ENCODE measurements around the gene PEX5L.
"Not testable (repeated sequence)": the region's sequence is repeated elsewhere in the genome, so short reads cannot be mapped to it uniquely, and the experiment has no call there.

PEX5L gene

DNA sequence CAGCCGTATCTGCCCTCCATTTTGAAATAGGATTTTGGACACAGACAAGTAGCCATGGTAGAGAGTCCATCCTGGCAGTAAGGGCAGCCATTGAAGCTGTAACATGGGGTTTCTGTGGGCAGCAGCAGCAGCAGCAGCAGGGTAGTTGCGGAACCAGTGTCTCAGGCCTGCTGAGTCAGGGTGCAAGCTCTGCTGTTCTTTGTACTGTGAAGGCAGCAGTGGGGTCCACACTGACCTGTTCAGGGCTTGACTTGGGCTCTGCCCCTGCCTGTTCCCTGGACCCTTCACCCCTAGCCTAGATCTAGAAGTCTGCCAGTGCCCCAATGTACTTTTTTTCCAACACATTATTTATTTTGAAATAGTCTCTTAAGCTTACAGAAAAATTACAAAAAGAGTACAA, 9.7 kb downstream of the PEX5L start:
- Histone ChIP-seq H3K4me3 (no peak overlapping the region), H3K9ac (no peak overlapping the region), H3K9me3 (replicated peaks in 1 of 11) (no peaks in the 10 kb centered on the region), H3K4me2 (no peak overlapping the region), H3K36me3 (no peaks in the 10 kb centered on the region), H3K4me1 (no peaks in the 10 kb centered on the region), H4K20me1 (no peaks in the 10 kb centered on the region), H3K27ac (no peak overlapping the region), H3K27me3 (no peaks in the 10 kb centered on the region)
- no peak for TF ChIP-seq Cebpa-rat (IDR thresholded peaks at IDR 0.05)

DNA sequence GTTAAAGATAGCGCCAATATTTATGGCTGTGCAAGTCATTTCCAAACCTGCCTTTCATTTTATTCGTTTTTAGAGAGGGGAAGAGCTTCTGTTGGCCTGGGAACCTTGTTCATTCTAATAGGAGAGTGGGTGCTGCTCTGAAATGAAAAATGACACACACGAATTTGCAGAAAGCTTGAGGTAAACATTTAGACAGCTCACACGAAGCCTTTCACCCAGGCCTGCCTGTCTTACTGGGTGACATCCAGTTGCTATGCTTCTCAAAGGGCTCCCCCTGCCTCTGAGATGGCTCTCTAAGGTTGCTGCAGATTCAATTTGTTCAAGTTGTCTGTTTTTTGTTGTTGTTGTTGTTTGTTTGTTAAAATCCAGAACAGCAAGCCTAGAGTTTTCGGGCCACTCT, 18.2 kb downstream of the PEX5L start:
- H3K4me3 ChIP-seq = no peak overlapping the region
- no peaks in the 10 kb centered on the region for H3K36me3 ChIP-seq
- H3K27ac ChIP-seq = no peak overlapping the region
- no peaks in the 10 kb centered on the region for H4K20me1 ChIP-seq
- no peak for TF ChIP-seq Cebpa-rat (IDR thresholded peaks at IDR 0.05)
- H3K9ac ChIP-seq = no peak overlapping the region
- H3K9me3 ChIP-seq (replicated peaks in 1 of 11) = no peaks in the 10 kb centered on the region
- no peaks in the 10 kb centered on the region for H3K4me1 ChIP-seq
- no peaks in the 10 kb centered on the region for H3K27me3 ChIP-seq
- no peak overlapping the region for H3K4me2 ChIP-seq

DNA sequence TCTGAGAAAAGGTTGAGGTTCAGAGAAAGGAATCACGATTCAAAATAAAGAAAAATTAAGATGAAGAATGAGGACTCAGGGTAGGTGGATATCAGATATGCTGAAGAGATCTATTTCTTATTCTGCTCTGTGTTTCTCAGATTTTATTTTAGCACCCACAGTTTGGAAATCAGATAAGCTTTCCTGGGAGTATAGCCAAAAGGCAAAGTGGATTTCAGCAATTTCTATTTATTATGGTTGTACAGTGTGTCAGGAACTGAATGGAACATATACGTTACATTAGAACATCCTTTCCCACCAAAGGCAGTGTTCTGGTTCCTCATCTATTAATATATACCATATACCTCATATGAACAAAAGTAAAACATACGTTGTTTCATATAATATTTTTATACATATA, 18.9 kb downstream of the PEX5L start:
- H4K20me1 ChIP-seq = no peaks in the 10 kb centered on the region
- H3K4me2 ChIP-seq = no peak overlapping the region
- H3K4me1 ChIP-seq = no peaks in the 10 kb centered on the region
- H3K9ac ChIP-seq = no peak overlapping the region
- H3K27ac ChIP-seq = no peak overlapping the region
- no peak for TF ChIP-seq Cebpa-rat (IDR thresholded peaks at IDR 0.05)
- no peak overlapping the region for H3K4me3 ChIP-seq
- no peaks in the 10 kb centered on the region for H3K9me3 ChIP-seq (replicated peaks in 1 of 11)
- no peaks in the 10 kb centered on the region for H3K27me3 ChIP-seq
- no peaks in the 10 kb centered on the region for H3K36me3 ChIP-seq

DNA sequence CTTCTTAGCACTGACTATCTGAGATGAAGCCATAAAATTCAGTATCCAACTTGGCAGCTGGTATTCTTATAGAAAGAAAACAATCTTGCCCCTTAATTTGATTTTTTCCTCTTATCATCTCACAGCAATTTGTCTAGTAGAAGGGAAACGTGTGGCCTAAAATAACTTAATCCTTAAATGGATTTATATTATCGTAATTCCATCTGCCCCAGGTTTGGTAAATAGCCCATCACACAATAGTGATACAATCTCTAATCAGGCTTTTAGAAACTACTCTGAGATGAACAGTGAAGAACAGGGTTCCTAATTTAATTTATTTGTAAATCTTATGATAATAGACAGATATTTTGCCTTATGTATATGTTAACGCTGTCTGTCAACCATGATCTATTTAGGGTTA, 24.8 kb downstream of the PEX5L start:
- TF ChIP-seq Cebpa-rat (IDR thresholded peaks at IDR 0.05) = no peak
- no peak overlapping the region for H3K9ac ChIP-seq
- H3K4me1 ChIP-seq = no peaks in the 10 kb centered on the region

DNA sequence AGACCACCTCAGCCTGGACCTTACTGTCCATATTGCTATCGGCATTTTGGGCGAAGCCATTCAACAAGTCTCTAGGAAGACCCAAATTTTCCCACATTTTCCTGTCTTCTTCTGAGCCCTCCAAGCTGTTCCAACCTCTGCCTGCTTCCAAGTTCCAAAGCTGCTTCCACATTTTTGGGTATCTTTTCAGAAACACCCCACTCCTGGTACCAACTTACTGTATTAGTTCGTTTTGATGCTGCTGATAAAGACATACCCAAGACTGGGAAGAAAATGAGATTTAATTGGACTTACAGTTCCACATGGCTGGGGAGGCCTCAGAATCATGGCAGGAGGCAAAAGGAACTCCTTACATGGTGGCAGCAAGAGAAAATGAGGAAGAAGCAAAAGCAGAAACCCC, 28.4 kb downstream of the PEX5L start:
- not testable (repeated sequence) for H3K9ac ChIP-seq, H3K36me3 ChIP-seq, H3K4me1 ChIP-seq, H3K4me2 ChIP-seq, H3K27me3 ChIP-seq, H4K20me1 ChIP-seq, H3K27ac ChIP-seq, H3K4me3 ChIP-seq
- peaks cover 25 to 47% (median 32%) of the 10 kb centered on the region in 11 experiments for H3K9me3 ChIP-seq (replicated peaks in 1 of 11)

More for the DNA sequence above, 24.8 kb downstream of the PEX5L start:
- H3K4me3 ChIP-seq = no peak overlapping the region
- no peak overlapping the region for H3K4me2 ChIP-seq
- H3K27ac ChIP-seq = no peak overlapping the region
- no peaks in the 10 kb centered on the region for H3K27me3 ChIP-seq
- no peaks in the 10 kb centered on the region for H4K20me1 ChIP-seq
- H3K9me3 ChIP-seq (replicated peaks in 1 of 11) = peaks cover 19 to 35% (median 26%) of the 10 kb centered on the region in 11 experiments
- no peaks in the 10 kb centered on the region for H3K36me3 ChIP-seq

DNA sequence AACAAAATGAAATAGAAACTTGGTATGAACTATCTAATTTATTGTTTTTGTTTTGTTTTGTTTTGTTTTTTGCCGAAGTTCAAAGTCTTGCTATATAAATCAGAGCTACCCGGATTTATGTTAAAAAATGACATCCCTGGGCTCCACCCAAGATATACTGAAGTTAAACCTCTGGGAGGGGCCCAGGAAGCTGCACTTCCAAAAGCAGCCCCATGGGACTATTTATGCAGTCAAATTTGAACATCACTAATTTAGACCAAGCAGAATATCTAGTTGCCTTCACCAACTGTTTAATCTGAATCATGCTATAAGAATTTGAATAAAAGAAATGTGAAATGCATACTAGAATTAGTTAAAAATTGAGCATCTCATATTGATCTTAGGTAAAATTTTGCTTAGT, 32.2 kb downstream of the PEX5L start:
- no peak overlapping the region for H3K4me2 ChIP-seq

DNA sequence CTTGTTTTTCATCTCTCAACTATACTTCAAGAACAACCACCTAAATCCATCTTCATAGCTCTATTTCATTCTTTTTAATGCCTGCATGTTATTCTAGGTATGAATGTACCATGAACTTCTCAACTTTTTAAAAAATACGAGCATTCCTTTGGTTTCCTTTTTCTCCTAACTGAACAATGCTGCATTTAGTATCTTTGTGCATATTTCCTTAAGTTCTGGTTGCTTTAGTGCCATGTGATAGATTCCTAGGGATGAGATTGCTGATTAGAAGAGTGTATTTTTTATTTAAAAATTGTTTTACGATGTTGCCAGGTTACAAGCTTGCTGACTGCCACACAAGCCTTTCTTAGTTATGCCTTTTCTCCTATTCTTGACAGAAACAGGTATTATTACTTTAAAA, 34.7 kb downstream of the PEX5L start:
- Histone ChIP-seq H3K4me1 (no peaks in the 10 kb centered on the region), H3K27ac (no peak overlapping the region), H4K20me1 (no peaks in the 10 kb centered on the region), H3K4me2 (no peak overlapping the region), H3K36me3 (no peaks in the 10 kb centered on the region), H3K27me3 (no peaks in the 10 kb centered on the region), H3K9ac (no peak overlapping the region), H3K9me3 (replicated peaks in 1 of 11) (peaks cover 0 to 17% (median 8%) of the 10 kb centered on the region in 11 experiments; a peak in 17 of 22 replicates), H3K4me3 (no peak overlapping the region)
- no peak for TF ChIP-seq Cebpa-rat (IDR thresholded peaks at IDR 0.05)

More for the DNA sequence above, 32.2 kb downstream of the PEX5L start:
- Histone ChIP-seq H3K9me3 (replicated peaks in 1 of 11) (peaks cover 24 to 38% (median 31%) of the 10 kb centered on the region in 11 experiments), H4K20me1 (no peaks in the 10 kb centered on the region), H3K27me3 (no peaks in the 10 kb centered on the region), H3K4me3 (no peak overlapping the region), H3K36me3 (no peaks in the 10 kb centered on the region), H3K9ac (no peak overlapping the region), H3K4me1 (no peaks in the 10 kb centered on the region), H3K27ac (no peak overlapping the region)
- TF ChIP-seq Cebpa-rat (IDR thresholded peaks at IDR 0.05) = no peak

DNA sequence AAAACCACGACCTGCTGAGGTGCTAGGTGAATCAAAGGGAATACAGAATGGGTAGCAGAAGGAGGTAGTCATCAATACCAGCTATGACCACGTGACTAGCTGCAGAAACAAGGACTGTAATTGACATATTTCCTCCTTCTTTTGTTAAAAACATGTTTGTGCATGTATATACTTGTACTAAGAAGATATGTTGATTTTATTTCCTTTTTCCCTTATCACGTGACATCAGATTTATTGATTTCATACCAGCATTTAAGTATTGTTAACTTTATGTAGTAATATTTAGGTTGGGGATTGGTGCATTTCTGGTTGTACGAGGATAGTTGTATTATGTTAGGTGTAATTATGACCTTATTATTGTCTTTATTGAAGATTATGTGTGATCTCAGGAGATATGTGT, 36.2 kb downstream of the PEX5L start:
- no peaks in the 10 kb centered on the region for H3K36me3 ChIP-seq
- H3K4me1 ChIP-seq = no peaks in the 10 kb centered on the region
- H3K4me2 ChIP-seq = no peak overlapping the region
- peaks cover 0 to 19% (median 12%) of the 10 kb centered on the region in 11 experiments; a peak in 10 of 22 replicates for H3K9me3 ChIP-seq (replicated peaks in 1 of 11)
- no peak overlapping the region for H3K9ac ChIP-seq
- H3K27me3 ChIP-seq = no peaks in the 10 kb centered on the region
- no peak overlapping the region for H3K27ac ChIP-seq
- no peaks in the 10 kb centered on the region for H4K20me1 ChIP-seq
- TF ChIP-seq Cebpa-rat (IDR thresholded peaks at IDR 0.05) = no peak
- no peak overlapping the region for H3K4me3 ChIP-seq

DNA sequence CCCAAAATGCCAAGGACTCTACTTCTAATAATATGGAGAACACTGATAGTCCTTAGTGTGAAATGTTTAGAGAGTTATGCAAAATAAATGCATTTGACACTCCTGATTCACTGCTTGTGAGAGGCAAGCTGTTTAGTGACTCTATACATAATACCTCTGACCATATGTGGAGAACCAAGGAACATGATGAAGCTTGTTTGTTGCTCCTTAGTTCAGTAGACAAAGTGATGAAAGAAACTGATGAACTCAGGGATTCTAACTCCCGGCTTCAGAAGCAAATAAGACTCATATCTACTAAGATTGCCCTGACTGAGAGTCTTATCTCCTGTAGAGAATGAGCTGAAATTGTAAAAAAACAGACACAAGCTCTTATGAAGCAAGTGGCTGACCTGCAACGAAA, 41.3 kb downstream of the PEX5L start:
- H3K4me1 ChIP-seq = no peaks in the 10 kb centered on the region
- no peaks in the 10 kb centered on the region for H3K36me3 ChIP-seq
- H3K27me3 ChIP-seq = no peaks in the 10 kb centered on the region
- TF ChIP-seq Cebpa-rat (IDR thresholded peaks at IDR 0.05) = no peak
- H3K27ac ChIP-seq = no peak overlapping the region
- H3K4me3 ChIP-seq = no peak overlapping the region
- no peak overlapping the region for H3K9ac ChIP-seq
- no peaks in the 10 kb centered on the region for H4K20me1 ChIP-seq
- no peak overlapping the region for H3K4me2 ChIP-seq
- peaks cover 0 to 19% (median 12%) of the 10 kb centered on the region in 11 experiments; a peak in 9 of 22 replicates for H3K9me3 ChIP-seq (replicated peaks in 1 of 11)

DNA sequence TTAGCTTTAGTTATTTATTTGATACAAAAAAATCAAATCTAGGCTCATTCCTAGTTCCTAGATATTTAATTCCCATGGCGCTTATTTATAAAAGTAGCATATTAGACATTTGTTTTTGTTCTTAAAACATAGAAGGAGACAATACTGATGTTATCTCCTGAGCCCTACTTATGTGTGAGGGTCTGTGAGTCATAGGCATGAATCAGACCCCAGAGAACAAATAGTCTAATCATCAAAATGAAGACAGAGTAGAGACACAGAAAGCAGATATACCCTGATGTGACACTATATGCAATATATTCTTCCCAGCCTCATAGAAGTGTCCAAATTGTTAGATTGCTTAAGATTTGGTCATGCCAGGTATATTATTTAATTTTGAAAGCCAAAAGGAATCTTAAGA, 44.9 kb downstream of the PEX5L start:
- Histone ChIP-seq H3K4me1 (peaks cover 0 to 16% (median 2%) of the 10 kb centered on the region in 10 experiments; a peak in 7 of 20 replicates), H3K27me3 (no peaks in the 10 kb centered on the region), H3K27ac (no peak overlapping the region), H3K4me3 (no peak overlapping the region), H4K20me1 (no peaks in the 10 kb centered on the region), H3K9ac (no peak overlapping the region), H3K4me2 (no peak overlapping the region), H3K9me3 (replicated peaks in 1 of 11) (peaks cover 0 to 12% (median 9%) of the 10 kb centered on the region in 11 experiments; a peak in 9 of 22 replicates), H3K36me3 (no peaks in the 10 kb centered on the region)
- no peak for TF ChIP-seq Cebpa-rat (IDR thresholded peaks at IDR 0.05)
